Measurements from ENCODE around the gene SLC1A4. TPM values are rescaled to one million over a fixed set of nuclear protein-coding genes. Genes with fewer than 3 reads are reported as not detected.
A peak's percentile ranks its signal among the peaks of the same experiment; 100 is the strongest.

SLC1A4 gene
- total RNA-seq, 1 experiment from 2014 or later: 3.5 TPM

- no peak overlapping the region for H3K4me3 ChIP-seq
- H3K9me3 ChIP-seq (replicated peaks): no peaks in the 10 kb centered on the region
- no peaks in the 10 kb centered on the region for H3K36me3 ChIP-seq
- no peak for DNase-seq
- no peak overlapping the region for H3K27ac ChIP-seq
- H3K4me1 ChIP-seq: peaks cover 6% of the 10 kb centered on the region; the same call in 1 of the 2 replicates
- no peaks in the 10 kb centered on the region for H3K27me3 ChIP-seq
Measured at GRCh38 chr2:65035351-65035943, 46.2 kb downstream of the SLC1A4 start.

- Histone ChIP-seq H3K27me3 (no peaks in the 10 kb centered on the region), H3K4me3 (no peak overlapping the region), H3K36me3 (no peaks in the 10 kb centered on the region), H3K4me1 (peaks cover 4% of the 10 kb centered on the region; the same call in 1 of the 2 replicates), H3K27ac (no peak overlapping the region), H3K9me3 (replicated peaks) (no peaks in the 10 kb centered on the region)
- DNase-seq: no peak
Measured at GRCh38 chr2:65037178-65037577, 48.0 kb downstream of the SLC1A4 start.

DNA sequence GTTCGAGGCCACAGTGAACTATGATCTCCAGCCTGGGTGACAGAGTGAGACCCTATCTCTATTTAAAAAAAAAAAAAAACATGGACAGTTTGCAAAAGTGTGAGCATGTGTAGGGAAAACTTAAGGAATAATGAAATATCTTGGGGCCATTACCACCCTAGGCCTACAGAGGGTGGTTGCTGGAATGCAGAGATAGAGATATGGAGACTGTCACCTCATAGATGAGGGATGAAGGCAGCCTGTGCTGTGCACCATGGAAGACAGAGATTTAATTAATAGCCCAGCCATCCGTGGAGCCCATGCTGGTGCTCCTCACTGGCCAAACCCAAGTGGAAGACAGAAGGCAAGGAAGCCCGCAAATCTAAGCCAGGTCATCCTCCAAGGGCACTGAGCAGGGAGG, 50.4 kb downstream of the SLC1A4 start:
- H3K9me3 ChIP-seq (replicated peaks): 0 out of 2 replicates have a peak, but pooled peaks cover 4% of the 10 kb centered on the region
- H3K27ac ChIP-seq: no peak overlapping the region
- H3K4me3 ChIP-seq: no peak overlapping the region
- no peaks in the 10 kb centered on the region for H3K36me3 ChIP-seq
- no peaks in the 10 kb centered on the region for H3K4me1 ChIP-seq
- no peaks in the 10 kb centered on the region for H3K27me3 ChIP-seq
- DNase-seq: no peak

- no peaks in the 10 kb centered on the region for H3K36me3 ChIP-seq
- no peak overlapping the region for H3K4me3 ChIP-seq
- H3K27me3 ChIP-seq: no peaks in the 10 kb centered on the region
- DNase-seq: peak; percentile 79 to 89
- peaks cover 9% of the 10 kb centered on the region for H3K4me1 ChIP-seq
- H3K9me3 ChIP-seq (replicated peaks): 0 out of 2 replicates have a peak, but pooled peaks cover 4% of the 10 kb centered on the region
- H3K27ac ChIP-seq: no peak overlapping the region
Measured at GRCh38 chr2:65040400-65041261, 51.4 kb downstream of the SLC1A4 start.

GRCh38 chr2:65043001-65043400, 53.8 kb downstream of the SLC1A4 start:
- Histone ChIP-seq H3K4me1 (peaks cover 13% of the 10 kb centered on the region), H3K4me3 (no peak overlapping the region), H3K9me3 (replicated peaks) (0 out of 2 replicates have a peak, but pooled peaks cover 4% of the 10 kb centered on the region), H3K27ac (no peak overlapping the region), H3K36me3 (no peaks in the 10 kb centered on the region), H3K27me3 (no peaks in the 10 kb centered on the region)
- DNase-seq: no peak

- Histone ChIP-seq H3K27me3 (no peaks in the 10 kb centered on the region), H3K4me1 (peaks cover 19% of the 10 kb centered on the region), H3K4me3 (no peak overlapping the region), H3K27ac (no peak overlapping the region), H3K9me3 (replicated peaks) (0 out of 2 replicates have a peak, but pooled peaks cover 4% of the 10 kb centered on the region), H3K36me3 (no peaks in the 10 kb centered on the region)
- no peak for DNase-seq
Measured at GRCh38 chr2:65044097-65044735, 55.0 kb downstream of the SLC1A4 start.

- Histone ChIP-seq H3K9me3 (replicated peaks) (0 out of 2 replicates have a peak, but pooled peaks cover 4% of the 10 kb centered on the region), H3K36me3 (no peaks in the 10 kb centered on the region), H3K4me1 (peaks cover 25% of the 10 kb centered on the region), H3K27me3 (no peaks in the 10 kb centered on the region), H3K4me3 (no peak overlapping the region), H3K27ac (no peak overlapping the region)
- peak; percentile 96 for DNase-seq
Measured at GRCh38 chr2:65045651-65046050, 56.5 kb downstream of the SLC1A4 start.

DNA sequence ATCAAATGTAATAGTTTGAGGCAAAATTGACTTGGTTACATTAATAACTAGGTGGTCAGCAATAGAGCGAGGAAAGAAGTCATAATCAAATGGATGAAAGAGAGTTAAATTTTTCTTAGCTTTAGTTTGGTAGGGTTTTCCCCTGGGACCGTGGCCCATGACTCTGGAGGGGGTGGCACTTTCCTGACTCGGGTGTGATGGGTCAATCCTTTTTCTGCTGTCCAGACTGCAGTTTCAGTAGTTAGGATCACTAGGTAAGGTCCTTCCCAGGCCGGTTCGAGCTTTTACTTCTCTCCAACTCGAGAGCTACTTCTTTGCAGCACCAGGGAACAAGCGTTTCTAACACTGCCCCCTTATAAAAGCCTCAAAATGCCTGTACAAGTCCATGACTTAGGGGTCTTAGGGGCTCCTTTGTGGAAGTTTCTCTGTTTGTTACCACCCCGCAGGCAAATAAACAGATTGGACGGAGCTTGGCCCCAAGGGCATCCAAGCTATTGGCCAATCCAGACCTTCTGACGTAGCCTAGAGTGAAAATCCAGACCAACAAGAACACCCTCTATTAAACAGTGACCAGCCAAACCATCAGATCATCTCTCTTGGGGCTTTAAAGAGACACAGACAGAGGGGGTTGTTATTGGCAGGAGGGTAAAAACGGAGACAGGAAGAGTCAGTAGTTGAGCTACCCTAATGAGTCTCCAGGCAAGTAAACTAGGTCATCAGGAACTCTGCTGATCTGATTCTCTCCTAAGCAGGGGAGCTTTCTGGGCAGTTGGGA, 57.6 kb downstream of the SLC1A4 start:
- no peak for DNase-seq
- Histone ChIP-seq H3K36me3 (no peaks in the 10 kb centered on the region), H3K4me3 (no peak overlapping the region), H3K27me3 (no peaks in the 10 kb centered on the region), H3K27ac (no peak overlapping the region), H3K9me3 (replicated peaks) (0 out of 2 replicates have a peak, but pooled peaks cover 4% of the 10 kb centered on the region), H3K4me1 (peaks cover 25% of the 10 kb centered on the region)

DNA sequence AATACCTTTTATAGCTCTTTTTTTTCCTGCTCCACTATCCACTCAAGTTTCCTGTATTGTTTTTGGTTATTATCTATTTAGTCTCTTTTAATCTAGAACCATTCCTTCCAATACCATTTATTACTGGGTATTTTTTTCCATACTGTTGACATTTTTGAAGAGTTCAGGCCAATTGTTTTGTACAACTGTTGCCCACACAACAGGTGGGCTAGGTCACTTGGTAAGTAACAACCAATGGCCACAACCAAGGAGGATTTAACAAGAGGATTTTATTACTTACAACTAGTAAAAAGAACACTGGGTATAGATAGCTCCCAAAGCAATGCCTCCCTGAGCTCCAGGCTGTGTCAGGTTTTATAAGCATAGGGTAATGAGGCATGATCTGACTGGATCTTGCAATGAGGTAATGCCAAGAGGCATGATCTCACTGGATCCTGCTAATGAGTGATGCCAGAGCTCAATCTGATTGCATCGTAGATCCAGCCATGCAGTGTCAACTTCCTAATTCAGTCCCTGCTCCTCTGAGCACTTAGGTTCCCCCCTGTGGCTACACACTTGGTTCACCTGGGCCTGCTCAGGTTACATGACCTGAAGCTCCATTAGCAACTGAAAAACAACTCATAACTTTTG, 59.9 kb downstream of the SLC1A4 start:
- H3K9me3 ChIP-seq (replicated peaks): 0 out of 2 replicates have a peak, but pooled peaks cover 2% of the 10 kb centered on the region
- peaks cover 25% of the 10 kb centered on the region for H3K4me1 ChIP-seq
- peak in 1 of 2 experiments; percentile 49 for DNase-seq
- H3K27ac ChIP-seq: no peak overlapping the region
- no peak overlapping the region for H3K4me3 ChIP-seq
- no peaks in the 10 kb centered on the region for H3K36me3 ChIP-seq
- no peaks in the 10 kb centered on the region for H3K27me3 ChIP-seq

DNA sequence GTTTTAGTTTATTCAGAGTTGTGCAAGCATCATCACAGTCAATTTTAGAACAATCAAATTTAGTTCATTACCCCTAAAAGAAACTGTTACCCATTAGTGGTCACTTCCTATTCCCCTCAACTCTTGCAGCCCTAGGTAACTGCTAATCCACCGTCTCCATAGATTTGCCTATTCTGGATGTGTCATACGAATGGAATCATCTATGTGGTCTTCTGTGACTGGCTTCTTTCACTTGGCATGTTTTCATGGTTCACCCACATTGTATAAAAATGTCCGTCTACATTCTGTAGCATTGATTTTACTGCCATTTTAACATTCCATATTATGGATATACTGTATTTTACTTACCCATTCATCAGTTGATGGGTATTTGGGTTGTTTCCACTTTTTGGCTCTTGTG, 61.7 kb downstream of the SLC1A4 start:
- no peak for DNase-seq
- no peak overlapping the region for H3K4me3 ChIP-seq
- H3K9me3 ChIP-seq (replicated peaks): no peaks in the 10 kb centered on the region
- no peaks in the 10 kb centered on the region for H3K27me3 ChIP-seq
- peaks cover 15% of the 10 kb centered on the region for H3K4me1 ChIP-seq
- no peak overlapping the region for H3K27ac ChIP-seq
- H3K36me3 ChIP-seq: no peaks in the 10 kb centered on the region

- H3K9me3 ChIP-seq (replicated peaks): no peaks in the 10 kb centered on the region
- DNase-seq: no peak
Measured at GRCh38 chr2:65053199-65053598, 64.0 kb downstream of the SLC1A4 start.

GRCh38 chr2:65054749-65055421, 65.7 kb downstream of the SLC1A4 start:
- no peaks in the 10 kb centered on the region for H3K27me3 ChIP-seq
- no peak overlapping the region for H3K27ac ChIP-seq
- no peak for DNase-seq
- H3K4me1 ChIP-seq: peaks cover 7% of the 10 kb centered on the region
- no peaks in the 10 kb centered on the region for H3K36me3 ChIP-seq
- H3K4me3 ChIP-seq: no peak overlapping the region
- H3K9me3 ChIP-seq (replicated peaks): no peaks in the 10 kb centered on the region

More at GRCh38 chr2:65053199-65053598, 64.0 kb downstream of the SLC1A4 start:
- no peaks in the 10 kb centered on the region for H3K27me3 ChIP-seq
- H3K4me1 ChIP-seq: peaks cover 19% of the 10 kb centered on the region
- no peak overlapping the region for H3K27ac ChIP-seq
- H3K4me3 ChIP-seq: no peak overlapping the region
- H3K36me3 ChIP-seq: no peaks in the 10 kb centered on the region

DNA sequence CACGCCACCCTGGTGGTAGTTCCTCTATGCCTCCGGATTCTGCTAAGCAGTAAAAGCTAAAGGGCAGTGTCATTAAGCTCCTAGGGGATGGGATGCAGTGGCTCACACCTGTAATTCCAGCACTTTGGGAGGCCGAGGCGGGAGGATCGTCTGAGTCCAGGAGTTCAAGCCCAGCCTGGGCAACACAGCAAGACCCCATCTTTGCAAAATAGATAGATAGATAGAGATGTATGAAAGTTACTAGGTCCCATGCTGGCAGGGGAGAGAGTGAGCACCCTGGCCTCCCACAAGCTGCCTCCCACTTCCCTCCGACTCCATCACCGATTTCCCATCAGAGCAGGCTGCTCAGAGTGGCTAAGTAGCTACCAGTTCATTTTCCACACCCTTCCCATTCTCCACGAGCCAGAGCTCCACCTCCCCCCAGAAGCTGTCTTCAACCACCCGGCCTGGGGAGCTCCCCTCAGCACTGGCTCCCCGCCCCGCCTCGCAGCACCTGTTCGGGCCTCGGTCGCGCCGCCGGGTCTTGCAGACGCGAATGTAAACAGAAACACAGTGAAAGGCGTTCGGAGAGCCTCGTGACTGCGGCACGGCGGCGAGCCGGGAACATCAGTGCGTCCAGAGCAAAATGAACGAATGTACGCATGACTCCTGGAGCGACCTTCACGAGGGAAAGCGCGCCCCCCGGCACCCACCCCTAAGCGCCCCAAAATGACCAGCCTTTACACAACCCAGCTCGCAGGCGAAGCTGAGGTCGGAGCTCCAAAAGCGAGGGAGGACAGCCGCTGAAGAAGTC, 66.4 kb downstream of the SLC1A4 start:
- DNase-seq: peak; percentile 88 to 89

More for the DNA sequence above, 66.4 kb downstream of the SLC1A4 start:
- Histone ChIP-seq H3K4me3 (peak overlapping the region; percentile 92), H3K36me3 (no peaks in the 10 kb centered on the region), H3K4me1 (peaks cover 7% of the 10 kb centered on the region; the same call in 1 of the 2 replicates), H3K27me3 (no peaks in the 10 kb centered on the region), H3K9me3 (replicated peaks) (no peaks in the 10 kb centered on the region), H3K27ac (peak overlapping the region; percentile 69)

Measured in SJCRH30 (cell line).